ENCODE data around the gene SLC6A18. TPM values are rescaled to one million over a fixed set of nuclear protein-coding genes. Genes with fewer than 3 reads are reported as not detected.

The SLC6A18 gene
- total RNA-seq, 3 donors from 2014 or later: 0.89 TPM; not detected in 2

- ATAC-seq (no peak), DNase-seq (peak in 1 of 3 donors; percentile 54)
- Histone ChIP-seq H3K4me3 (no peak overlapping the region), H3K36me3 (ENCODE audit: low read depth) (no peaks in the 10 kb centered on the region), H3K9me3 (no peaks in the 10 kb centered on the region), H3K4me1 (ENCODE audit: low read depth) (peaks cover 19% of the 10 kb centered on the region)
- TF ChIP-seq CTCF (IDR thresholded peaks at IDR 0.05): no peak
- intact Hi-C loops (cut with DNase I, micrococcal nuclease): no loop called here
These were observed 42.9 kb upstream of the SLC6A18 start for GRCh38 chr5:1182360-1182632.

- intact Hi-C loops (cut with DNase I, micrococcal nuclease): no loop called here
- no peak overlapping the region for H3K4me3 ChIP-seq
- peak; percentile 68 for ATAC-seq
These were observed 42.4 kb upstream of the SLC6A18 start for GRCh38 chr5:1182633-1183423.

GRCh38 chr5:1183424-1184162 is 41.6 kb upstream of the SLC6A18 start:
- H3K4me3 ChIP-seq: no peak overlapping the region
- intact Hi-C loops (cut with DNase I, micrococcal nuclease): no loop called here
- peaks cover 21% of the 10 kb centered on the region for H3K4me1 ChIP-seq (ENCODE audit: low read depth)
- H3K9me3 ChIP-seq: no peaks in the 10 kb centered on the region
- peak; percentile 16 for ATAC-seq
- H3K36me3 ChIP-seq (ENCODE audit: low read depth): no peaks in the 10 kb centered on the region
- no peak for TF ChIP-seq CTCF (IDR thresholded peaks at IDR 0.05)
- peak; percentile 45 to 57 (median 51) for DNase-seq

More at GRCh38 chr5:1182633-1183423, 42.4 kb upstream of the SLC6A18 start:
- peaks cover 21% of the 10 kb centered on the region for H3K4me1 ChIP-seq (ENCODE audit: low read depth)
- TF ChIP-seq CTCF (IDR thresholded peaks at IDR 0.05): no peak
- no peaks in the 10 kb centered on the region for H3K36me3 ChIP-seq (ENCODE audit: low read depth)
- peak; percentile 71 to 76 (median 74) for DNase-seq
- H3K9me3 ChIP-seq: no peaks in the 10 kb centered on the region

- intact Hi-C loops (cut with DNase I, micrococcal nuclease): no loop called here
- Histone ChIP-seq H3K36me3 (ENCODE audit: low read depth) (no peaks in the 10 kb centered on the region), H3K4me1 (ENCODE audit: low read depth) (peaks cover 21% of the 10 kb centered on the region), H3K4me3 (no peak overlapping the region), H3K9me3 (no peaks in the 10 kb centered on the region)
- ATAC-seq (no peak), DNase-seq (no peak)
- no peak for TF ChIP-seq CTCF (IDR thresholded peaks at IDR 0.05)
These were observed 41.1 kb upstream of the SLC6A18 start for GRCh38 chr5:1184163-1184470.

GRCh38 chr5:1184481-1184880 is 40.7 kb upstream of the SLC6A18 start:
- no peak for TF ChIP-seq CTCF (IDR thresholded peaks at IDR 0.05)
- intact Hi-C loops (cut with DNase I, micrococcal nuclease): no loop called here
- Histone ChIP-seq H3K9me3 (no peaks in the 10 kb centered on the region), H3K4me3 (no peak overlapping the region), H3K4me1 (ENCODE audit: low read depth) (peaks cover 21% of the 10 kb centered on the region), H3K36me3 (ENCODE audit: low read depth) (no peaks in the 10 kb centered on the region)
- no peak for ATAC-seq
- peak in 2 of 3 donors; percentile 29 to 31 for DNase-seq

Data from mucosa of descending colon (tissue), 3 donors.